OCI-LY7 (cell line): ENCODE data around the gene DAPK2. TPM values are rescaled to one million over a fixed set of nuclear protein-coding genes. Genes with fewer than 3 reads are reported as not detected.

Experiments used
- BruUV-seq: library from RNA; stranded (reverse); fragments of 400-500 nt; replicated peaks from 2 replicates; lab custom pipeline; 2021; lab: Mats Ljungman, UMichigan
- CTCF ChIA-PET: fragments of 300-600 bp; sonication (Branson Sonifier 250); formaldehyde crosslinking; loops from one replicate; lab custom pipeline; 2022; ENCODE audit warnings: antibody characterized with exemption; ENCODE audit not compliant: unreplicated experiment; lab: Charles Lee
- POLR2A ChIA-PET: fragments of 300-600 bp; sonication (Branson Sonifier 250); formaldehyde crosslinking; loops from one replicate; lab custom pipeline; 2022; ENCODE audit warnings: antibody characterized with exemption; lab: Charles Lee
- DNase-seq: peaks from one replicate; pipeline ENCODE4 v3.0.0-alpha.2; 2015; ENCODE audit warnings: low spot score
- H2AFZ ChIP-seq: fragments of 200-600 bp; sonication (generic), shearing (Covaris generic); 2 replicates; pipeline ENCODE4 v1.6.1; 2014; ENCODE audit warnings: mild to moderate bottlenecking, antibody characterized with exemption, low read length, moderate library complexity
- H3K27ac ChIP-seq: fragments of 200-600 bp; sonication (generic); 2 replicates; pipeline ENCODE4 v1.5.1; 2014; ENCODE audit warnings: mixed run types, low read depth, mild to moderate bottlenecking, moderate library complexity, low read length, inconsistent platforms; ENCODE audit not compliant: poor library complexity, severe bottlenecking
- H3K36me3 ChIP-seq: fragments of 200-600 bp; sonication (generic); 2 replicates; pipeline ENCODE4 v1.6.1; 2014; ENCODE audit warnings: mild to moderate bottlenecking, antibody characterized with exemption, low read length, moderate library complexity, mixed read lengths; ENCODE audit not compliant: insufficient read depth
- H3K4me1 ChIP-seq: fragments of 200-600 bp; sonication (generic); 2 replicates; pipeline ENCODE4 v1.5.1; 2014; ENCODE audit warnings: mild to moderate bottlenecking, low read length; ENCODE audit not compliant: insufficient read depth, poor library complexity, severe bottlenecking
- H3K4me2 ChIP-seq: fragments of 200-600 bp; sonication (generic); 2 replicates; pipeline ENCODE4 v1.6.1; 2014; ENCODE audit warnings: mild to moderate bottlenecking, low read length
- H3K4me3 ChIP-seq: fragments of 200-600 bp; sonication (generic); 2 replicates; pipeline ENCODE4 v1.5.1; 2014; ENCODE audit warnings: mild to moderate bottlenecking, low read depth, low read length; ENCODE audit not compliant: poor library complexity, severe bottlenecking
- H3K79me2 ChIP-seq: fragments of 200-600 bp; sonication (generic); 2 replicates; pipeline ENCODE4 v1.6.1; 2016; ENCODE audit warnings: low read depth, mild to moderate bottlenecking, low read length, moderate library complexity, mixed read lengths; ENCODE audit not compliant: insufficient read depth
- H3K9me2 ChIP-seq: fragments of 200-600 bp; sonication (generic); 2 replicates; pipeline ENCODE4 v1.6.1; 2016; ENCODE audit warnings: mild to moderate bottlenecking, low read length, mixed read lengths; ENCODE audit not compliant: insufficient read depth
- H3K9me3 ChIP-seq: fragments of 200-600 bp; sonication (generic); 2 replicates; pipeline ENCODE4 v1.6.1; 2014; ENCODE audit warnings: mild to moderate bottlenecking, mixed run types, low read length, mixed read lengths
- H4K20me1 ChIP-seq: fragments of 200-600 bp; sonication (generic); 2 replicates; pipeline ENCODE4 v1.6.1; 2014; ENCODE audit warnings: mild to moderate bottlenecking, antibody characterized with exemption, low read length, moderate library complexity, mixed read lengths; ENCODE audit not compliant: insufficient read depth
- EZH2phosphoT487 ChIP-seq: fragments of 200-600 bp; sonication (generic); IDR thresholded peaks from 2 replicates; pipeline ENCODE4 v1.6.1; 2018; ENCODE audit warnings: low read depth, borderline replicate concordance, mild to moderate bottlenecking, mixed run types, antibody characterized with exemption, low read length, moderate library complexity, mixed read lengths
- intact Hi-C: fragments of 100-400 bp; cut with micrococcal nuclease; formaldehyde crosslinking; loops from one replicate; pipeline ENCODE4 v1.10.0; 2022; ENCODE audit not compliant: unreplicated experiment
- total RNA-seq, 2 experiments: library from RNA; depleted of rRNA in 1 of 2; stranded (reverse); fragments of >200 nt in 1 of 2; shearing (Covaris generic) in 1 of 2; gene quantifications; 2 replicates each; pipeline ENCODE4 v1.2.3, GENCODE V29; 2014 to 2022
- TF ChIP-seq, protein P1 (sequence below): fragments of 200-600 bp; sonication (generic); conservative IDR thresholded peaks from 2 replicates; pipeline ENCODE4 v1.5.1; 2014; ENCODE audit warnings: mild to moderate bottlenecking, antibody characterized with exemption, low read length, moderate library complexity, mixed read lengths

The DAPK2 gene
- total RNA-seq, 2 experiments from 2014 or later, result 0.36 to 1.2 TPM

DNA sequence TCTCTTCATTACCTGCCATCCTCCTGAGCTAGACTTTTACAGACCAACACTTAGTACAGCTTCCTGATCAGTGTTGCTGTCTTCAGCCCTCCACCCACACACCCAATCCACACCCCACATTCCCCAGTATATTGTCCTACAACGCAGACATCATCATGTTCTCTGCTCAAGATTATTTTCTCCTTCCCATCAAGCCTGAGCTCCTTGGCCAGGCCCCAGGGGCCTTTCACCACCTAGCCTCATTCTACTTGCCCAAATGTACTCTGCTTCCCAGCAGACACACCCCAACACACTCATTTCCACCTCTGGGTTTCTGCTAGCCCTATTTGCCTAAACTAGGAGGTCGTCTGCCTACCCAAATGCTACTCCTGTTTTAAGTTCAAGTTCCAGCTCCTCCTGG lies 37.0 kb downstream of the DAPK2 start:
- intact Hi-C loops, result no loop called here
- BruUV-seq, result no TSS peak
- H3K4me1 ChIP-seq, result peaks cover 34% of the 10 kb centered on the region

GRCh38 chr15:64008177-64008576 lies 38.1 kb downstream of the DAPK2 start:
- intact Hi-C loops, result no loop called here
- Histone ChIP-seq H3K4me1 (peaks cover 34% of the 10 kb centered on the region), H3K4me2 (no peak overlapping the region), H3K36me3 (no peaks in the 10 kb centered on the region), H3K79me2 (no peaks in the 10 kb centered on the region), H3K27ac (no peak overlapping the region), H3K9me2 (no peaks in the 10 kb centered on the region), H4K20me1 (no peaks in the 10 kb centered on the region), H2AFZ (no peak overlapping the region), H3K9me3 (no peaks in the 10 kb centered on the region), H3K4me3 (no peak overlapping the region)
- POLR2A ChIA-PET, result no interaction called here
- BruUV-seq, result no TSS peak
- CTCF ChIA-PET, result interaction anchor here (1.8 kb wide), 1 partner anchor 63 kb away, joined by 6 read pairs; no protein-coding TSS in a partner anchor
- no peak for DNase-seq
- TF ChIP-seq, protein P1, sequence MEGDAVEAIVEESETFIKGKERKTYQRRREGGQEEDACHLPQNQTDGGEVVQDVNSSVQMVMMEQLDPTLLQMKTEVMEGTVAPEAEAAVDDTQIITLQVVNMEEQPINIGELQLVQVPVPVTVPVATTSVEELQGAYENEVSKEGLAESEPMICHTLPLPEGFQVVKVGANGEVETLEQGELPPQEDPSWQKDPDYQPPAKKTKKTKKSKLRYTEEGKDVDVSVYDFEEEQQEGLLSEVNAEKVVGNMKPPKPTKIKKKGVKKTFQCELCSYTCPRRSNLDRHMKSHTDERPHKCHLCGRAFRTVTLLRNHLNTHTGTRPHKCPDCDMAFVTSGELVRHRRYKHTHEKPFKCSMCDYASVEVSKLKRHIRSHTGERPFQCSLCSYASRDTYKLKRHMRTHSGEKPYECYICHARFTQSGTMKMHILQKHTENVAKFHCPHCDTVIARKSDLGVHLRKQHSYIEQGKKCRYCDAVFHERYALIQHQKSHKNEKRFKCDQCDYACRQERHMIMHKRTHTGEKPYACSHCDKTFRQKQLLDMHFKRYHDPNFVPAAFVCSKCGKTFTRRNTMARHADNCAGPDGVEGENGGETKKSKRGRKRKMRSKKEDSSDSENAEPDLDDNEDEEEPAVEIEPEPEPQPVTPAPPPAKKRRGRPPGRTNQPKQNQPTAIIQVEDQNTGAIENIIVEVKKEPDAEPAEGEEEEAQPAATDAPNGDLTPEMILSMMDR, result no peak
- TF ChIP-seq EZH2phosphoT487, result no peak

More for the DNA sequence above, 37.0 kb downstream of the DAPK2 start:
- no peaks in the 10 kb centered on the region for H4K20me1 ChIP-seq
- POLR2A ChIA-PET, result interaction anchor here (0.7 to 1.3 kb wide), 4 partner anchors 8 to 257 kb away, joined by 3 to 6 read pairs (median 3); no protein-coding TSS in a partner anchor
- H3K36me3 ChIP-seq, result no peaks in the 10 kb centered on the region
- H3K9me2 ChIP-seq, result no peaks in the 10 kb centered on the region
- CTCF ChIA-PET, result interaction anchor here (1.8 kb wide), 1 partner anchor 64 kb away, joined by 6 read pairs; no protein-coding TSS in a partner anchor
- peak overlapping the region; percentile 87 for H2AFZ ChIP-seq
- TF ChIP-seq, protein P1, result no peak
- no peak for TF ChIP-seq EZH2phosphoT487
- no peak for DNase-seq
- H3K9me3 ChIP-seq, result no peaks in the 10 kb centered on the region
- no peaks in the 10 kb centered on the region for H3K79me2 ChIP-seq
- H3K27ac ChIP-seq, result no peak overlapping the region
- H3K4me3 ChIP-seq, result no peak overlapping the region
- peak overlapping the region; percentile 63; the same call in 1 of the 2 replicates for H3K4me2 ChIP-seq

DNA sequence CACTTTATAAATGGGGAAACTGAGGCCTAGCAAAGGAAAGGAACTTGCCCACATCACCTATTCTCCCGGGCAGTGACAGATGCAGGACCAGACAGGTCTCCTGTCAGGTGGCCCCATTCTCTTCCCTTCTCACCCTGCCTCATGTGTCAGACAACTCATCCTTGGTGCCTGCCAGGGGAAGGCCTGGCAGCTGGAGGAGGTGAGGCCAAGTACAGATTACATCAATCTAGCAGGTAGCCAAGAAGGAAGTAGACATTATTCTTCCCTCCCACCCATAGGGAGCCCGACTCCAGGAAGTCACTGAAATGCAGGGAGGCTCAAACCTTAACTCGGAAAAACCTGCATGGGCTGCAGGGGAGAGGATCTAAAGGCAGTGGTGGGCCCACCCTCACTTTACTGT lies 39.6 kb downstream of the DAPK2 start:
- H3K79me2 ChIP-seq, result no peaks in the 10 kb centered on the region
- no peak overlapping the region for H3K4me2 ChIP-seq
- no peak for DNase-seq
- H3K27ac ChIP-seq, result no peak overlapping the region
- H4K20me1 ChIP-seq, result no peaks in the 10 kb centered on the region
- H3K4me1 ChIP-seq, result peaks cover 32% of the 10 kb centered on the region
- intact Hi-C loops, result no loop called here
- H2AFZ ChIP-seq, result no peak overlapping the region
- no peaks in the 10 kb centered on the region for H3K36me3 ChIP-seq
- no peaks in the 10 kb centered on the region for H3K9me3 ChIP-seq
- POLR2A ChIA-PET, result interaction anchor here (1.0 kb wide), 1 partner anchor 14 kb away, joined by 4 read pairs; no protein-coding TSS in a partner anchor
- CTCF ChIA-PET, result no interaction called here
- H3K4me3 ChIP-seq, result no peak overlapping the region
- no peaks in the 10 kb centered on the region for H3K9me2 ChIP-seq
- TF ChIP-seq, protein P1, result no peak
- TF ChIP-seq EZH2phosphoT487, result no peak
- BruUV-seq, result no TSS peak
